DND-41 (cell line): ENCODE data around the gene ALDOC.

Experiments
- ATAC-seq: fragments of 200-7000 bp; cut with Tn5 transposase; 3 replicates; pipeline ENCODE4 v1.9.1; 2021; ENCODE audit warnings: low read depth; ENCODE audit not compliant: insufficient read depth
- DNase-seq: peaks from one replicate; pipeline ENCODE4 v3.0.0-alpha.2; 2020
- H2AFZ ChIP-seq: 2 replicates; pipeline ENCODE4 v1.6.0; 2012; ENCODE audit warnings: low read depth, low read length
- H3K27ac ChIP-seq: 2 replicates; pipeline ENCODE4 v1.5.1; 2012; ENCODE audit warnings: low read length, inconsistent platforms
- H3K27me3 ChIP-seq: fragments of 200-600 bp; sonication (generic); 2 replicates; pipeline ENCODE4 v1.6.0; 2012; ENCODE audit warnings: low read length, mild to moderate bottlenecking, inconsistent platforms; ENCODE audit not compliant: insufficient read depth, poor library complexity
- H3K36me3 ChIP-seq: 2 replicates; pipeline ENCODE4 v1.5.1; 2012; ENCODE audit warnings: low read length, inconsistent platforms; ENCODE audit not compliant: insufficient read depth
- H3K4me1 ChIP-seq: 2 replicates; pipeline ENCODE4 v1.5.1; 2012; ENCODE audit warnings: mild to moderate bottlenecking, low read length; ENCODE audit not compliant: insufficient read depth
- H3K4me2 ChIP-seq: 2 replicates; pipeline ENCODE4 v1.6.0; 2012; ENCODE audit warnings: mild to moderate bottlenecking, moderate library complexity, low read length, inconsistent platforms; ENCODE audit not compliant: insufficient read depth
- H3K4me3 ChIP-seq, 2 experiments: fragments of 200-600 bp in 1 of 2; shearing (Covaris generic) in 1 of 2; 2 replicates each; pipeline ENCODE4 v1.5.1; 2012 to 2016; ENCODE audit warnings: inconsistent platforms in 2 of 2, low read length in 2 of 2, mild to moderate bottlenecking in 2 of 2, low read depth in 1 of 2, moderate library complexity in 1 of 2
- H3K79me2 ChIP-seq: 2 replicates; pipeline ENCODE4 v1.6.0; 2012; ENCODE audit warnings: low read length, inconsistent platforms; ENCODE audit not compliant: insufficient read depth
- H3K9ac ChIP-seq: 2 replicates; pipeline ENCODE4 v1.6.0; 2012; ENCODE audit warnings: low read depth, mild to moderate bottlenecking, inconsistent platforms, low read length, moderate library complexity
- H3K9me3 ChIP-seq: 2 replicates; pipeline ENCODE4 v1.5.1; 2012; ENCODE audit warnings: low read length, moderate library complexity, mild to moderate bottlenecking, inconsistent platforms; ENCODE audit not compliant: insufficient read depth, severe bottlenecking
- H4K20me1 ChIP-seq: 2 replicates; pipeline ENCODE4 v1.6.0; 2012; ENCODE audit warnings: low read length; ENCODE audit not compliant: insufficient read depth
- EZH2 ChIP-seq: IDR thresholded peaks from 3 replicates; pipeline ENCODE4 v1.6.1; 2012; ENCODE audit warnings: borderline replicate concordance, low read depth, mild to moderate bottlenecking, moderate library complexity, low read length, inconsistent platforms; ENCODE audit not compliant: severe bottlenecking
- TF ChIP-seq, protein P1 (sequence below): IDR thresholded peaks from 2 replicates; pipeline ENCODE4 v1.5.1; 2012; ENCODE audit warnings: borderline replicate concordance, low read length, moderate library complexity, mild to moderate bottlenecking; ENCODE audit not compliant: poor library complexity, severe bottlenecking; ENCODE audit errors: extremely low read depth

Gene ALDOC

DNA sequence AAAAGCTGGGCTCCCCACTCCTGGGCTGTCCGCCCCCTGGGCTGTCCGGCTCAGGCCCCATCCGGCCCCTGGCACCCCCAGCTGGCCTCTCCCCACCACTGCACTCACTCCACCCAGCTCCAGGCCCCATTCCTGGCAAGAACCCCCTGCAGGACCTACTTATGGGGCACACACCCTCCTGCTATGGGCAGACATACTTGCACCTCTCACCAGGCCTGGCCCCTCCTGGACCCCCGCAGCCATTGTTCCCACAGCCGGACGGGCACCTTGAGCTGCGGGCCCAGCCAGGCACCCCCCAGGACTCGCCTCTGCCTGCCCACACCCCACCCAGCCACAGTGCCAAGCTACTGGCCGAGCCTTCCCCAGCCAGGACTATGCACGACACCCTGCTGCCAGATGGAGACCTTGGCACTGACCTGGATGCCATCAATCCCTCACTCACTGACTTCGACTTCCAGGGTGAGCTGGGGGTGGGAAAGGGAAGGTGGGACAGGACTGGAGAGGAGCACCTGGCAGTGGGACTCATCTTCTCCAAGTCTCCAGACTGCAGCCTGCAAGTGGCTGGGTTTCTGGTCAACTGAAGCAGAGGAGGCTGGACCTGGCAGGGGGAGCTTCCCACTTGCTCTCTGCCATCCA lies 41.8 kb downstream of the ALDOC start:
- H3K36me3 ChIP-seq, result no peaks in the 10 kb centered on the region
- H3K9me3 ChIP-seq, result no peaks in the 10 kb centered on the region
- H3K27me3 ChIP-seq, result peaks cover 20% of the 10 kb centered on the region
- DNase-seq (no peak), ATAC-seq (no peak)
- H3K4me2 ChIP-seq, result no peak overlapping the region
- H3K9ac ChIP-seq, result no peak overlapping the region
- H3K79me2 ChIP-seq, result no peaks in the 10 kb centered on the region
- no peaks in the 10 kb centered on the region; the same call in none of the 2 replicates for H4K20me1 ChIP-seq
- TF ChIP-seq, protein P1, sequence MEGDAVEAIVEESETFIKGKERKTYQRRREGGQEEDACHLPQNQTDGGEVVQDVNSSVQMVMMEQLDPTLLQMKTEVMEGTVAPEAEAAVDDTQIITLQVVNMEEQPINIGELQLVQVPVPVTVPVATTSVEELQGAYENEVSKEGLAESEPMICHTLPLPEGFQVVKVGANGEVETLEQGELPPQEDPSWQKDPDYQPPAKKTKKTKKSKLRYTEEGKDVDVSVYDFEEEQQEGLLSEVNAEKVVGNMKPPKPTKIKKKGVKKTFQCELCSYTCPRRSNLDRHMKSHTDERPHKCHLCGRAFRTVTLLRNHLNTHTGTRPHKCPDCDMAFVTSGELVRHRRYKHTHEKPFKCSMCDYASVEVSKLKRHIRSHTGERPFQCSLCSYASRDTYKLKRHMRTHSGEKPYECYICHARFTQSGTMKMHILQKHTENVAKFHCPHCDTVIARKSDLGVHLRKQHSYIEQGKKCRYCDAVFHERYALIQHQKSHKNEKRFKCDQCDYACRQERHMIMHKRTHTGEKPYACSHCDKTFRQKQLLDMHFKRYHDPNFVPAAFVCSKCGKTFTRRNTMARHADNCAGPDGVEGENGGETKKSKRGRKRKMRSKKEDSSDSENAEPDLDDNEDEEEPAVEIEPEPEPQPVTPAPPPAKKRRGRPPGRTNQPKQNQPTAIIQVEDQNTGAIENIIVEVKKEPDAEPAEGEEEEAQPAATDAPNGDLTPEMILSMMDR, result no peak
- no peak for TF ChIP-seq EZH2
- no peak overlapping the region for H2AFZ ChIP-seq
- H3K4me3 ChIP-seq, result no peak overlapping the region
- no peaks in the 10 kb centered on the region for H3K4me1 ChIP-seq
- H3K27ac ChIP-seq, result no peak overlapping the region

DNA sequence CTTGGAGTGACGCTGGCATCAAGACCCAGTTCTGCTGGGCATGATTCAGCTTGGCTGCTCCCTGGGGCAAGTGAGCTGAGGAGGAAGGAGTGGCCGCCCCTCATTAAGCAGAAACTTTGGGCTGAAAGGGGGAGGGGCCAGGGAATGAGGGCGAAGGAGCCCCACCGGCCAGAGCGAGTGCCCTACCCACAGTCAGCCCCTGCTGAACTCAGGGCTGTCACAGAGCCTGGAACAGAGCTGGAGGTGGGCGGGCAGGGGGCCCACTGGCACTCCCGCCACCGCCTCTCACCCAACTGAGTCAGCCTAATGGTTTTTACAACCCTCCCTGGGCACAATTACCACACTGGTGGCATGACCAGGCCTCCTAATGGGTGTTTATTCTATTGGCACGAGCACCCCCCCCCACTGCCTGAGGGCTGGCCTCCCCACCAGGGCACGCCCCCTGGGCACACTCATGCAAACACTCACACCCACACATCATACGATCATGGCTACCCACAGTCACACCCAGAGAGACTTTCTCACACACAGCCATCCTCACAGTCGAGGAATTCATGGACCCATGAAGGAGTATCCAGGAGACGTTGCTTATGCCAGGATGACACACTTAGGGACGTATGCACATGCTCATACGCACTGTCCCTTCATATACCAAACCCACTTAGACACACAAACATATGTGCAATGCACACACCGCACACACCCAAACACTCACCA lies 43.4 kb downstream of the ALDOC start:
- Histone ChIP-seq H3K9ac (no peak overlapping the region), H3K4me3 (no peak overlapping the region), H3K27me3 (peaks cover 20% of the 10 kb centered on the region), H3K4me1 (no peaks in the 10 kb centered on the region), H3K36me3 (no peaks in the 10 kb centered on the region), H3K79me2 (no peaks in the 10 kb centered on the region), H4K20me1 (no peaks in the 10 kb centered on the region; the same call in none of the 2 replicates), H3K27ac (no peak overlapping the region), H3K9me3 (no peaks in the 10 kb centered on the region), H2AFZ (no peak overlapping the region), H3K4me2 (no peak overlapping the region)
- TF ChIP-seq, protein P1, result no peak
- TF ChIP-seq EZH2, result no peak
- ATAC-seq (no peak), DNase-seq (no peak)

DNA sequence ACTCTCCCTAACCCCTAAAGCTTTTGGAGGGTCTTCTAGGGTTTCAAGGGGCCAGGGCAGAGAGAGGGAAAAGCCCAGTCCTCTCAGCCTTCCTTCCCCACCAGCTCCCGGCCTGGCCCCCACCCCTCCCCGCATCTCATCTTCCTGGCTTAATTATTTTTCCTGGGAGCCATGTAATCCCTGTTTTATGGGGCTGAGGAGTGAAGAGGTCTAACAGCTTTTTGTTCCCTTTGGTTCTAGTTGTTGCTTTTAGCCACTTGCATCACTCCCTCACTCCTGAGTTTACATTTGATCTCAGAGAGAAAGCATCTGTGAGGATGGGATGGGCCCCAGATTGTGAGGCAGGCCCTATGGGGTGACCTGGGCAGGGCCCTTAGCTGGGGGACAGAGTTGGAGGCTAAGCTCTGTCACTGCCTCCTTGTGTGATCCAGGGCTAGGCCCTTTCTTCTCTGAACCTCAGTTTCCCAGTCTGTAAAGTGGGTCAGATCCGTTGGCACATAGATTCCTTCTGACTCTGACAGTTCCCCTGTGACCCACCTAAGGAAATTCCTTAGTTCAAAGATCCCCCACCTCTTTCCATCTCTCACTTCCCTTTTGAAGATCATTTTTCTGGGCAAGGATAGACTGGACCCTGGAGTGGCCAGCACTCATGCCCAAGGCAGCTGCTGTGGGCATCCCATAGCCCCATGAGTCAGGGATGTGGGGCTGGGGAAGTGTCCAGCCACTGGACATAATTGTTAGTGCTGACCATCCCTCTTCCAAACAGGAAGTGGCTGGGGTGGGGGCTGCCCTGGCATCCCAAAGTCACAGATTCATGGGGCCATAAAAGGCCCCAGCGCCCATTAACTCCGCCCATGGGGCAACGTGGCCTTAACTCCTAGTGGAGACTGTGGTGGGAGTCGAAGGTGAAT lies 44.4 kb downstream of the ALDOC start:
- Histone ChIP-seq H4K20me1 (no peaks in the 10 kb centered on the region; the same call in none of the 2 replicates), H3K9ac (no peak overlapping the region), H2AFZ (no peak overlapping the region), H3K4me2 (no peak overlapping the region), H3K27ac (no peak overlapping the region), H3K4me3 (no peak overlapping the region), H3K9me3 (no peaks in the 10 kb centered on the region), H3K27me3 (peaks cover 19% of the 10 kb centered on the region), H3K79me2 (no peaks in the 10 kb centered on the region), H3K4me1 (no peaks in the 10 kb centered on the region), H3K36me3 (no peaks in the 10 kb centered on the region)
- no peak for TF ChIP-seq EZH2
- TF ChIP-seq, protein P1, result no peak
- no peak for DNase-seq
- ATAC-seq, result no peak
